Suprapubic skin (tissue), 4 donors: Measurements from ENCODE around the gene ECE1. TPM values are rescaled to one million over a fixed set of nuclear protein-coding genes. Genes with fewer than 3 reads are reported as not detected.
"Not testable (repeated sequence)": the region's sequence is repeated elsewhere in the genome, so short reads cannot be mapped to it uniquely, and the experiment has no call there.

Experiments
- DNase-seq, 2 donors: peaks; one replicate each; pipeline ENCODE4 v3.0.0-alpha.2; 2019; ENCODE audit warnings: low spot score in 2 of 2
- H3K27ac ChIP-seq: fragments of 200-600 bp; sonication (generic); one replicate; pipeline ENCODE4 v1.5.1; 2019
- H3K27me3 ChIP-seq: fragments of 200-600 bp; sonication (generic); one replicate; pipeline ENCODE4 v1.5.1; 2019
- H3K36me3 ChIP-seq: fragments of 200-600 bp; sonication (generic); one replicate; pipeline ENCODE4 v1.5.1; 2019
- H3K4me1 ChIP-seq: fragments of 200-600 bp; sonication (generic); one replicate; pipeline ENCODE4 v1.5.1; 2019
- H3K4me3 ChIP-seq: fragments of 200-600 bp; sonication (generic); one replicate; pipeline ENCODE4 v1.5.1; 2019; ENCODE audit warnings: mild to moderate bottlenecking
- H3K9me3 ChIP-seq: fragments of 200-600 bp; sonication (generic); one replicate; pipeline ENCODE4 v1.5.1; 2019
- CTCF ChIP-seq, 2 donors: fragments of 200-600 bp in 1 of 2; fragments of 450-650 bp in 1 of 2; sonication (generic) in 1 of 2; IDR thresholded peaks; one replicate each; pipeline ENCODE4 v1.5.1; 2016 to 2019; ENCODE audit warnings: antibody characterized with exemption in 2 of 2, mild to moderate bottlenecking in 1 of 2, moderate library complexity in 1 of 2
- EP300 ChIP-seq: sonication (generic); formaldehyde crosslinking; IDR thresholded peaks from one replicate; pipeline ENCODE4 v1.6.1; 2017; ENCODE audit warnings: antibody characterized with exemption
- POLR2A ChIP-seq, 2 donors: fragments of 450-650 bp; IDR thresholded peaks; one replicate each; pipeline ENCODE4 v1.6.1; 2017; ENCODE audit warnings: antibody characterized with exemption in 2 of 2, mild to moderate bottlenecking in 2 of 2, moderate library complexity in 2 of 2
- POLR2AphosphoS5 ChIP-seq, 3 donors: sonication (generic); formaldehyde crosslinking; IDR thresholded peaks; one replicate each; pipeline ENCODE4 v1.6.1; 2017; ENCODE audit warnings: antibody characterized with exemption in 3 of 3
- WGBS: methylation state at CpG from one replicate; pipeline ENCODE4 v1.1.5; 2018; 5-methylcytosine and 5-hydroxymethylcytosine counted together
- total RNA-seq, 4 donors: library from RNA; depleted of rRNA; stranded (reverse); fragments of >200 nt; gene quantifications; one replicate each; pipeline ENCODE4 v1.1.0, GENCODE V29; 2016

Gene ECE1
- total RNA-seq, 4 donors from 2014 or later: 40.8 to 64.2 (median 55.3) TPM

GRCh38 chr1:21291184-21291583, 921 bp upstream of the ECE1 start:
- Histone ChIP-seq H3K4me1 (peaks cover 61% of the 10 kb centered on the region), H3K27me3 (no peaks in the 10 kb centered on the region), H3K4me3 (no peak overlapping the region), H3K27ac (no peak overlapping the region), H3K9me3 (no peaks in the 10 kb centered on the region), H3K36me3 (no peaks in the 10 kb centered on the region)
- WGBS: 87% methylated on average over 8 of the region's 8 CpGs
- DNase-seq: no peak
- TF ChIP-seq POLR2AphosphoS5 (IDR thresholded peaks at IDR 0.05): no peak
- TF ChIP-seq CTCF (IDR thresholded peaks at IDR 0.05): no peak
- TF ChIP-seq EP300: no peak
- no peak for TF ChIP-seq POLR2A (IDR thresholded peaks at IDR 0.05)

GRCh38 chr1:21290546-21290944, 282 bp upstream of the ECE1 start:
- no peaks in the 10 kb centered on the region for H3K36me3 ChIP-seq
- DNase-seq: no peak
- peaks cover 62% of the 10 kb centered on the region for H3K4me1 ChIP-seq
- no peaks in the 10 kb centered on the region for H3K9me3 ChIP-seq
- peak overlapping the region; percentile 73 for H3K27ac ChIP-seq
- H3K4me3 ChIP-seq: peak overlapping the region; percentile 78
- TF ChIP-seq CTCF (IDR thresholded peaks at IDR 0.05): no peak
- TF ChIP-seq POLR2A (IDR thresholded peaks at IDR 0.05): no peak
- TF ChIP-seq POLR2AphosphoS5 (IDR thresholded peaks at IDR 0.05): no peak
- TF ChIP-seq EP300: no peak
- 5% methylated on average over 9 of the region's 9 CpGs for WGBS
- H3K27me3 ChIP-seq: no peaks in the 10 kb centered on the region

- 37% methylated on average over 6 of the region's 8 CpGs for WGBS
- Histone ChIP-seq H3K9me3 (no peaks in the 10 kb centered on the region), H3K27ac (peak overlapping the region; percentile 73), H3K27me3 (no peaks in the 10 kb centered on the region), H3K4me3 (peak overlapping the region; percentile 78), H3K36me3 (no peaks in the 10 kb centered on the region), H3K4me1 (peaks cover 67% of the 10 kb centered on the region)
- no peak for DNase-seq
- TF ChIP-seq POLR2AphosphoS5 (IDR thresholded peaks at IDR 0.05) (no peak), CTCF (IDR thresholded peaks at IDR 0.05) (no peak), POLR2A (IDR thresholded peaks at IDR 0.05) (no peak), EP300 (no peak)
Observed at GRCh38 chr1:21289127-21289526, 1.1 kb downstream of the ECE1 start.

GRCh38 chr1:21287905-21288514, 2.3 kb downstream of the ECE1 start:
- no peak overlapping the region for H3K4me3 ChIP-seq
- no peaks in the 10 kb centered on the region for H3K27me3 ChIP-seq
- 77% methylated on average over 8 of the region's 8 CpGs for WGBS
- TF ChIP-seq CTCF (IDR thresholded peaks at IDR 0.05) (no peak), EP300 (no peak), POLR2AphosphoS5 (IDR thresholded peaks at IDR 0.05) (no peak), POLR2A (IDR thresholded peaks at IDR 0.05) (no peak)
- peaks cover 59% of the 10 kb centered on the region for H3K4me1 ChIP-seq
- H3K27ac ChIP-seq: no peak overlapping the region
- DNase-seq: no peak
- H3K36me3 ChIP-seq: no peaks in the 10 kb centered on the region
- H3K9me3 ChIP-seq: no peaks in the 10 kb centered on the region

GRCh38 chr1:21285386-21285785, 4.9 kb downstream of the ECE1 start:
- H3K36me3 ChIP-seq, H3K27me3 ChIP-seq, H3K4me3 ChIP-seq, DNase-seq, H3K9me3 ChIP-seq: not testable (repeated sequence)
- 76% methylated on average over 6 of the region's 6 CpGs for WGBS
- H3K4me1 ChIP-seq: peaks cover 42% of the 10 kb centered on the region
- peak overlapping the region; percentile 64 for H3K27ac ChIP-seq

- TF ChIP-seq POLR2A (IDR thresholded peaks at IDR 0.05) (no peak), CTCF (IDR thresholded peaks at IDR 0.05) (no peak), POLR2AphosphoS5 (IDR thresholded peaks at IDR 0.05) (no peak), EP300 (no peak)
- Histone ChIP-seq H3K27ac (peak overlapping the region; percentile 64), H3K4me3 (no peak overlapping the region), H3K4me1 (peaks cover 42% of the 10 kb centered on the region), H3K9me3 (no peaks in the 10 kb centered on the region), H3K36me3 (no peaks in the 10 kb centered on the region), H3K27me3 (no peaks in the 10 kb centered on the region)
- 33% methylated on average over 2 of the region's 2 CpGs for WGBS
- DNase-seq: no peak
Observed at GRCh38 chr1:21285055-21285372, 5.2 kb downstream of the ECE1 start.
